Left ventricle myocardium inferior (tissue), 1 donor: ENCODE measurements around the gene CES4A. TPM values are rescaled to one million over a fixed set of nuclear protein-coding genes. Genes with fewer than 3 reads are reported as not detected.

Source experiments
- DNase-seq: peaks from one replicate; pipeline ENCODE4 v3.0.0-alpha.2; 2020
- H3K27ac ChIP-seq: fragments of 200-600 bp; replicated peaks from 2 replicates; pipeline ENCODE4 v1.8.0; 2021
- H3K27me3 ChIP-seq: fragments of 200-600 bp; 2 replicates; pipeline ENCODE4 v1.8.0; 2021; ENCODE audit warnings: low read depth
- H3K36me3 ChIP-seq: fragments of 200-600 bp; 2 replicates; pipeline ENCODE4 v1.8.0; 2021
- H3K4me1 ChIP-seq: fragments of 200-600 bp; 2 replicates; pipeline ENCODE4 v1.8.0; 2021
- H3K4me3 ChIP-seq: fragments of 200-600 bp; 2 replicates; pipeline ENCODE4 v1.8.0; 2021; ENCODE audit warnings: mild to moderate bottlenecking, moderate library complexity
- H3K9me3 ChIP-seq: fragments of 200-600 bp; replicated peaks from 2 replicates; pipeline ENCODE4 v1.8.0; 2021
- intact Hi-C: fragments of 100-400 bp; cut with micrococcal nuclease; formaldehyde crosslinking; loops from one replicate; pipeline ENCODE4 v1.11.0; 2022
- total RNA-seq: library from RNA; stranded (reverse); fragmentation: NEBNext Ultra II Directional; extraction: Animal tissue kit (Norgen Biotek cat#: 25700); gene quantifications from one replicate; pipeline ENCODE4 v1.2.1, GENCODE V29; 2021
- TF ChIP-seq, protein P1 (sequence below): fragments of 200-600 bp; IDR thresholded peaks from 2 replicates; pipeline ENCODE4 v1.8.0; 2021; ENCODE audit warnings: antibody characterized with exemption, mild to moderate bottlenecking, borderline replicate concordance
- donor health status: DM: no; HTN: yes; CAD: no; lungs with severe emphysema.

Gene CES4A
- total RNA-seq, 1 donor from 2014 or later = 11.0 TPM

DNA sequence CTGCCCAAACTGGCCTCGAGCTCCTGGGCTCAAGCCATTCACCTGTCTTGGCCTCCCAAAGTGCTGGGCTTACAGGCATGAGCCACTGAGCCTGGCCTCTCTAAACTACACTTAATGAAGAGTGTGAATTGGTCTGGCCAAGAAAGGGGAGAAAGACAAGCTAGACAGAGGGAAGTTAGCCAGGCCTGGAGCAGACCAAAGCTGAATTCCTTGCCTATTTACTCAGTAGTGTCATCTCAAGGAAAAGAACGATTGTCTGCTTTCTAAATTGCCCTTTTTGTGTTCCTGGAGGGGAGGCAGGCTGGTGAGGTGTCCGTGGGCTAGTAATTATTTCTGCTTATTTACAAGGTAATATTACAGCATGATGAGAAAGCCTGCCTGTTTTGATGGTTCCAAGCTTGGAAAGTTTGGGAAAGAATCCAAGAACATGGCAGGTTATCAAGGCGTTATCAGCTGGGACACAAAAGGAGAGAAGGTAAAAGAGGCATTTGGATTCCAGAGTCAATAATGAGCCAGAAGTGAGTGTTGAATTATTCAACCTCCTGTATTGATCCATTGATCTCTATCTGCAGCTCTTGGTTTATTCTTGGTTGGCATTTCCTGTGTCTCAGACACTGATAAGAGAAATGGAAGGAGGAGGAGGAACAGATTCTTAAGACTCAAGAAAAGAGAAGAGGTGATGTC is 34.3 kb downstream of the CES4A start:
- H3K4me1 ChIP-seq = peaks cover 7% of the 10 kb centered on the region
- H3K36me3 ChIP-seq = no peaks in the 10 kb centered on the region
- intact Hi-C loops = no loop called here
- H3K27ac ChIP-seq = no peak overlapping the region
- H3K4me3 ChIP-seq = no peak overlapping the region
- no peaks in the 10 kb centered on the region for H3K27me3 ChIP-seq
- no peaks in the 10 kb centered on the region for H3K9me3 ChIP-seq
- no peak for DNase-seq
- TF ChIP-seq, protein P1, sequence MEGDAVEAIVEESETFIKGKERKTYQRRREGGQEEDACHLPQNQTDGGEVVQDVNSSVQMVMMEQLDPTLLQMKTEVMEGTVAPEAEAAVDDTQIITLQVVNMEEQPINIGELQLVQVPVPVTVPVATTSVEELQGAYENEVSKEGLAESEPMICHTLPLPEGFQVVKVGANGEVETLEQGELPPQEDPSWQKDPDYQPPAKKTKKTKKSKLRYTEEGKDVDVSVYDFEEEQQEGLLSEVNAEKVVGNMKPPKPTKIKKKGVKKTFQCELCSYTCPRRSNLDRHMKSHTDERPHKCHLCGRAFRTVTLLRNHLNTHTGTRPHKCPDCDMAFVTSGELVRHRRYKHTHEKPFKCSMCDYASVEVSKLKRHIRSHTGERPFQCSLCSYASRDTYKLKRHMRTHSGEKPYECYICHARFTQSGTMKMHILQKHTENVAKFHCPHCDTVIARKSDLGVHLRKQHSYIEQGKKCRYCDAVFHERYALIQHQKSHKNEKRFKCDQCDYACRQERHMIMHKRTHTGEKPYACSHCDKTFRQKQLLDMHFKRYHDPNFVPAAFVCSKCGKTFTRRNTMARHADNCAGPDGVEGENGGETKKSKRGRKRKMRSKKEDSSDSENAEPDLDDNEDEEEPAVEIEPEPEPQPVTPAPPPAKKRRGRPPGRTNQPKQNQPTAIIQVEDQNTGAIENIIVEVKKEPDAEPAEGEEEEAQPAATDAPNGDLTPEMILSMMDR = no peak

GRCh38 chr16:67023689-67024088 is 35.3 kb downstream of the CES4A start:
- intact Hi-C loops = no loop called here
- H3K27ac ChIP-seq = no peak overlapping the region
- TF ChIP-seq, protein P1 = no peak
- no peak for DNase-seq
- H3K9me3 ChIP-seq = no peaks in the 10 kb centered on the region
- H3K4me3 ChIP-seq = no peak overlapping the region
- no peaks in the 10 kb centered on the region for H3K27me3 ChIP-seq
- peaks cover 15% of the 10 kb centered on the region for H3K4me1 ChIP-seq
- H3K36me3 ChIP-seq = no peaks in the 10 kb centered on the region

- Histone ChIP-seq H3K4me3 (no peak overlapping the region), H3K27ac (no peak overlapping the region), H3K4me1 (peaks cover 19% of the 10 kb centered on the region), H3K36me3 (no peaks in the 10 kb centered on the region), H3K27me3 (no peaks in the 10 kb centered on the region), H3K9me3 (no peaks in the 10 kb centered on the region)
- DNase-seq = no peak
- TF ChIP-seq, protein P1 = no peak
- intact Hi-C loops = no loop called here
These were observed 36.2 kb downstream of the CES4A start for GRCh38 chr16:67024384-67025209.

DNA sequence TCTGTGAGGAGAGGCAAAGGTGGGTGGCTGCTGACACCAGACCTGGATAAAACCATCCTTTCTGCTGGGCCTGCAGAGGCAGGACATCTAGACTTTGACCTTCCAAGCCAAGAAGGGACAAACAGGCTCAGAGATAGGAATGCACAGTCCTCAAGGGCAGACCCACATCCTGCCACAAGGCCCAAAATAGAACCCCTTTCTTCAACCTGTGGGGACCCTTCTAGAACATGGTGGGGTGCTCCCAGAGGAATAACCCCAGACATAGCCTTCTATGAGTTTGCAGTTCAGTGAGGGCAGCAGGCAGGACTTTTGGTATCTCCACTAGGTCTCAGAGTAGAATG is 36.8 kb downstream of the CES4A start:
- Histone ChIP-seq H3K36me3 (no peaks in the 10 kb centered on the region), H3K27me3 (no peaks in the 10 kb centered on the region), H3K4me3 (no peak overlapping the region), H3K9me3 (no peaks in the 10 kb centered on the region), H3K4me1 (peaks cover 25% of the 10 kb centered on the region), H3K27ac (no peak overlapping the region)
- no peak for DNase-seq
- intact Hi-C loops = no loop called here
- TF ChIP-seq, protein P1 = no peak

DNA sequence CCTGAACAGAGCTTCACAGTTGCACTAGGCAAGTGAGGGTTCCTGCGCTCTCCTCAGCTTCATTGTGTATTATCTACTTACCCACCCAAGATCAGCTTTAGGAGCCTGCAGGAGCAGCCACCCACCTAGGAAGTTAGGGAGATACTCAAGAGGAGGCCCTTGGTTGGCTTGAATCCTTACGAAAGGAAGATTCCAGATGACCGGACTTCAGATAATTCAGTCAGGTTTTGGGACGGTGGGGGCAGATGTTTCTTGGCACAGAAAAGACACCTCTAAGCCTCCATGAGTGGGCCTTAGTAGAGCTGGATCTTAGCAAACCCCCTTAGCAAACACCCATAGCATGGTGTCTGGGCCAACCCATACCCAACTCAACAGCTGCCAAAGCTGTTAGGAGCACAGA is 38.2 kb downstream of the CES4A start:
- Histone ChIP-seq H3K4me3 (no peak overlapping the region), H3K27ac (no peak overlapping the region), H3K36me3 (peaks cover 5% of the 10 kb centered on the region), H3K4me1 (peaks cover 39% of the 10 kb centered on the region), H3K27me3 (no peaks in the 10 kb centered on the region), H3K9me3 (no peaks in the 10 kb centered on the region)
- intact Hi-C loops = no loop called here
- no peak for DNase-seq
- TF ChIP-seq, protein P1 = no peak
